HepG2 (cell line): Measurements from ENCODE around the gene NDST1. TPM values are rescaled to one million over a fixed set of nuclear protein-coding genes. Genes with fewer than 3 reads are reported as not detected.

Experiments used
- BORCS8-MEF2B ChIP-seq: sonication (generic); formaldehyde crosslinking; IDR thresholded peaks from 2 replicates; pipeline ENCODE4 v1.8.0; 2022; ENCODE audit warnings: mild to moderate bottlenecking, missing genetic modification reagents
- CCDC6 ChIP-seq: sonication (generic); formaldehyde crosslinking; IDR thresholded peaks from 2 replicates; pipeline ENCODE4 v1.8.1; 2022; ENCODE audit warnings: mild to moderate bottlenecking, missing genetic modification reagents, moderate library complexity
- DR1 ChIP-seq: sonication (generic); formaldehyde crosslinking; IDR thresholded peaks from 2 replicates; pipeline ENCODE4 v1.8.0; 2021; ENCODE audit warnings: mild to moderate bottlenecking, missing genetic modification reagents, inconsistent platforms
- HNRNPL ChIP-seq: fragments of 200-400 bp; formaldehyde crosslinking; IDR thresholded peaks from 2 replicates; pipeline ENCODE4 v1.6.1; 2017; ENCODE audit warnings: mild to moderate bottlenecking, low read depth, low read length
- NCOA1 ChIP-seq: sonication (generic); formaldehyde crosslinking; IDR thresholded peaks from 2 replicates; pipeline ENCODE4 v1.9.0; 2021; ENCODE audit warnings: missing genetic modification reagents
- NR2F6 ChIP-seq, 2 experiments: IDR thresholded peaks; 2 replicates each; pipeline ENCODE4 v1.6.1; 2016; ENCODE audit warnings: antibody characterized with exemption in 1 of 2, mild to moderate bottlenecking in 1 of 2
- POLR2G ChIP-seq: fragments of 200-400 bp; formaldehyde crosslinking; IDR thresholded peaks from 2 replicates; pipeline ENCODE4 v1.6.1; 2018; ENCODE audit warnings: mild to moderate bottlenecking, low read depth, low read length, moderate library complexity
- SALL1 ChIP-seq: sonication (generic); formaldehyde crosslinking; IDR thresholded peaks from 2 replicates; pipeline ENCODE4 v1.8.0; 2022; ENCODE audit warnings: mild to moderate bottlenecking, missing genetic modification reagents
- SMARCE1 ChIP-seq: fragments of 450-650 bp; IDR thresholded peaks from 2 replicates; pipeline ENCODE4 v1.6.1; 2017; ENCODE audit warnings: borderline replicate concordance
- ZBTB25 ChIP-seq: IDR thresholded peaks from 2 replicates; pipeline ENCODE4 v1.6.1; 2018; ENCODE audit warnings: missing genetic modification reagents
- ZBTB3 ChIP-seq: sonication (generic); formaldehyde crosslinking; IDR thresholded peaks from 2 replicates; pipeline ENCODE4 v1.4.0; 2020; ENCODE audit warnings: low read depth, mild to moderate bottlenecking, moderate library complexity, missing genetic modification reagents, borderline replicate concordance
- ZFY ChIP-seq: sonication (generic); formaldehyde crosslinking; IDR thresholded peaks from 2 replicates; pipeline ENCODE4 v1.4.0; 2020; ENCODE audit warnings: missing genetic modification reagents
- ZNF605 ChIP-seq: sonication (generic); formaldehyde crosslinking; IDR thresholded peaks from 2 replicates; pipeline ENCODE4 v1.8.0; 2022; ENCODE audit warnings: mild to moderate bottlenecking, missing genetic modification reagents
- ZZZ3 ChIP-seq: sonication (generic); formaldehyde crosslinking; IDR thresholded peaks from 2 replicates; pipeline ENCODE4 v1.4.0; 2020; ENCODE audit warnings: missing genetic modification reagents, mild to moderate bottlenecking, borderline replicate concordance
- polyA plus RNA-seq, 8 experiments: library from polyadenylated mRNA; depleted of rRNA in 3 of 8; stranded (reverse) in 7 of 8; unstranded in 1 of 8; fragments of >200 nt; fragmentation: Illumina TruSeq in 4 of 8; extraction: Trizol in 4 of 8; gene quantifications; 2 replicates each; pipeline versions ENCODE4 v1.2.1 to v1.2.3, GENCODE V29; 2011 to 2016; ENCODE audit warnings: low read depth in 4 of 8, missing spikeins in 1 of 8, mixed read lengths in 1 of 8; ENCODE audit not compliant: insufficient read depth in 1 of 8
- total RNA-seq, 5 experiments: library from RNA; depleted of rRNA; stranded (reverse); fragments of >200 nt; fragmentation: Illumina TruSeq; extraction: Trizol; gene quantifications; 2 replicates each; pipeline ENCODE4 v1.2.3, GENCODE V29; 2016; ENCODE audit warnings: low read depth in 1 of 5
- TF ChIP-seq, protein P1 (sequence below): sonication (generic); formaldehyde crosslinking; IDR thresholded peaks from 2 replicates; pipeline ENCODE4 v1.4.0; 2020; ENCODE audit warnings: missing genetic modification reagents, borderline replicate concordance
- TF ChIP-seq, protein P2 (sequence below): IDR thresholded peaks from 2 replicates; pipeline ENCODE4 v1.6.1; 2016

NDST1 gene
- total and polyA plus RNA-seq, 2 of the 13 experiments (the other 11 are each of a cell fraction or from before 2014, with no cell fraction given), result 23.8 to 26.2 TPM

GRCh38 chr5:150486402-150487198, 21.3 kb upstream of the NDST1 start (continued):
- TF ChIP-seq, protein P1, sequence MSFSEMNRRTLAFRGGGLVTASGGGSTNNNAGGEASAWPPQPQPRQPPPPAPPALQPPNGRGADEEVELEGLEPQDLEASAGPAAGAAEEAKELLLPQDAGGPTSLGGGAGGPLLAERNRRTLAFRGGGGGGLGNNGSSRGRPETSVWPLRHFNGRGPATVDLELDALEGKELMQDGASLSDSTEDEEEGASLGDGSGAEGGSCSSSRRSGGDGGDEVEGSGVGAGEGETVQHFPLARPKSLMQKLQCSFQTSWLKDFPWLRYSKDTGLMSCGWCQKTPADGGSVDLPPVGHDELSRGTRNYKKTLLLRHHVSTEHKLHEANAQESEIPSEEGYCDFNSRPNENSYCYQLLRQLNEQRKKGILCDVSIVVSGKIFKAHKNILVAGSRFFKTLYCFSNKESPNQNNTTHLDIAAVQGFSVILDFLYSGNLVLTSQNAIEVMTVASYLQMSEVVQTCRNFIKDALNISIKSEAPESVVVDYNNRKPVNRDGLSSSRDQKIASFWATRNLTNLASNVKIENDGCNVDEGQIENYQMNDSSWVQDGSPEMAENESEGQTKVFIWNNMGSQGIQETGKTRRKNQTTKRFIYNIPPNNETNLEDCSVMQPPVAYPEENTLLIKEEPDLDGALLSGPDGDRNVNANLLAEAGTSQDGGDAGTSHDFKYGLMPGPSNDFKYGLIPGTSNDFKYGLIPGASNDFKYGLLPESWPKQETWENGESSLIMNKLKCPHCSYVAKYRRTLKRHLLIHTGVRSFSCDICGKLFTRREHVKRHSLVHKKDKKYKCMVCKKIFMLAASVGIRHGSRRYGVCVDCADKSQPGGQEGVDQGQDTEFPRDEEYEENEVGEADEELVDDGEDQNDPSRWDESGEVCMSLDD, result 0 out of 2 replicates have a peak, but pooled peaks have one; percentile 19
- peak; percentile 37; the same call in 1 of the 2 replicates for TF ChIP-seq SALL1
- no peak for TF ChIP-seq BORCS8-MEF2B (CRISPR knock-in tag)
- peak; percentile 41; the same call in 1 of the 2 replicates for TF ChIP-seq ZNF605 (CRISPR knock-in tag)
- no peak for TF ChIP-seq POLR2G
- TF ChIP-seq CCDC6 (CRISPR knock-in tag), result no peak
- TF ChIP-seq ZBTB25 (CRISPR knock-in tag), result no peak
- TF ChIP-seq ZBTB3 (CRISPR knock-in tag), result no peak
- no peak for TF ChIP-seq NCOA1 (CRISPR knock-in tag)
- TF ChIP-seq ZZZ3, result no peak
- peak; percentile 49 for TF ChIP-seq ZFY (CRISPR knock-in tag)
- TF ChIP-seq HNRNPL, result 0 out of 2 replicates have a peak, but pooled peaks have one; percentile 29
- TF ChIP-seq SMARCE1, result no peak
- no peak for TF ChIP-seq DR1
- TF ChIP-seq, protein P2, sequence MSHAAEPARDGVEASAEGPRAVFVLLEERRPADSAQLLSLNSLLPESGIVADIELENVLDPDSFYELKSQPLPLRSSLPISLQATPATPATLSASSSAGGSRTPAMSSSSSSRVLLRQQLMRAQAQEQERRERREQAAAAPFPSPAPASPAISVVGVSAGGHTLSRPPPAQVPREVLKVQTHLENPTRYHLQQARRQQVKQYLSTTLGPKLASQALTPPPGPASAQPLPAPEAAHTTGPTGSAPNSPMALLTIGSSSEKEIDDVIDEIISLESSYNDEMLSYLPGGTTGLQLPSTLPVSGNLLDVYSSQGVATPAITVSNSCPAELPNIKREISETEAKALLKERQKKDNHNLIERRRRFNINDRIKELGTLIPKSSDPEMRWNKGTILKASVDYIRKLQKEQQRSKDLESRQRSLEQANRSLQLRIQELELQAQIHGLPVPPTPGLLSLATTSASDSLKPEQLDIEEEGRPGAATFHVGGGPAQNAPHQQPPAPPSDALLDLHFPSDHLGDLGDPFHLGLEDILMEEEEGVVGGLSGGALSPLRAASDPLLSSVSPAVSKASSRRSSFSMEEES (CRISPR knock-in tag), result no peak
- TF ChIP-seq NR2F6 (IDR thresholded peaks at IDR 0.05), result no peak
- TF ChIP-seq NR2F6 (CRISPR knock-in tag; IDR thresholded peaks at IDR 0.05), result peak; percentile 18; the same call in 1 of the 2 replicates
- TF ChIP-seq, all 625 proteins: peak for 69
